ENCODE measurements around the gene BATF.

Gene BATF

GRCh38 chr14:75497191-75497590, 25.1 kb upstream of the BATF start:
- H3K27ac Mint-ChIP-seq: no peak overlapping the region
- TF ChIP-seq, protein P1, sequence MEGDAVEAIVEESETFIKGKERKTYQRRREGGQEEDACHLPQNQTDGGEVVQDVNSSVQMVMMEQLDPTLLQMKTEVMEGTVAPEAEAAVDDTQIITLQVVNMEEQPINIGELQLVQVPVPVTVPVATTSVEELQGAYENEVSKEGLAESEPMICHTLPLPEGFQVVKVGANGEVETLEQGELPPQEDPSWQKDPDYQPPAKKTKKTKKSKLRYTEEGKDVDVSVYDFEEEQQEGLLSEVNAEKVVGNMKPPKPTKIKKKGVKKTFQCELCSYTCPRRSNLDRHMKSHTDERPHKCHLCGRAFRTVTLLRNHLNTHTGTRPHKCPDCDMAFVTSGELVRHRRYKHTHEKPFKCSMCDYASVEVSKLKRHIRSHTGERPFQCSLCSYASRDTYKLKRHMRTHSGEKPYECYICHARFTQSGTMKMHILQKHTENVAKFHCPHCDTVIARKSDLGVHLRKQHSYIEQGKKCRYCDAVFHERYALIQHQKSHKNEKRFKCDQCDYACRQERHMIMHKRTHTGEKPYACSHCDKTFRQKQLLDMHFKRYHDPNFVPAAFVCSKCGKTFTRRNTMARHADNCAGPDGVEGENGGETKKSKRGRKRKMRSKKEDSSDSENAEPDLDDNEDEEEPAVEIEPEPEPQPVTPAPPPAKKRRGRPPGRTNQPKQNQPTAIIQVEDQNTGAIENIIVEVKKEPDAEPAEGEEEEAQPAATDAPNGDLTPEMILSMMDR (IDR thresholded peaks at IDR 0.05; ENCODE audit: unreplicated experiment in 3 of 3): no peak
- peaks cover 5% of the 10 kb centered on the region for H3K4me1 Mint-ChIP-seq
- no peaks in the 10 kb centered on the region for H3K27me3 Mint-ChIP-seq (ENCODE audit: low read depth)
- no peaks in the 10 kb centered on the region for H3K9me3 Mint-ChIP-seq
- no peaks in the 10 kb centered on the region for H3K36me3 Mint-ChIP-seq (ENCODE audit: low read depth)
- no peak overlapping the region for H3K4me3 Mint-ChIP-seq

- no peak overlapping the region for H3K4me3 Mint-ChIP-seq
- H3K27ac Mint-ChIP-seq: no peak overlapping the region
- H3K36me3 Mint-ChIP-seq (ENCODE audit: low read depth): no peaks in the 10 kb centered on the region
- H3K9me3 Mint-ChIP-seq: no peaks in the 10 kb centered on the region
- H3K27me3 Mint-ChIP-seq (ENCODE audit: low read depth): no peaks in the 10 kb centered on the region
- peaks cover 5% of the 10 kb centered on the region for H3K4me1 Mint-ChIP-seq
- TF ChIP-seq, protein P1 (IDR thresholded peaks at IDR 0.05; ENCODE audit: unreplicated experiment in 3 of 3): no peak
These were observed 24.6 kb upstream of the BATF start for GRCh38 chr14:75497701-75498100.

- Mint-ChIP-seq H3K27ac (no peak overlapping the region), H3K9me3 (no peaks in the 10 kb centered on the region), H3K4me1 (no peaks in the 10 kb centered on the region), H3K36me3 (ENCODE audit: low read depth) (no peaks in the 10 kb centered on the region), H3K27me3 (ENCODE audit: low read depth) (no peaks in the 10 kb centered on the region), H3K4me3 (no peak overlapping the region)
- TF ChIP-seq, protein P1 (IDR thresholded peaks at IDR 0.05; ENCODE audit: unreplicated experiment in 3 of 3): no peak
These were observed 23.0 kb upstream of the BATF start for GRCh38 chr14:75499084-75499875.

DNA sequence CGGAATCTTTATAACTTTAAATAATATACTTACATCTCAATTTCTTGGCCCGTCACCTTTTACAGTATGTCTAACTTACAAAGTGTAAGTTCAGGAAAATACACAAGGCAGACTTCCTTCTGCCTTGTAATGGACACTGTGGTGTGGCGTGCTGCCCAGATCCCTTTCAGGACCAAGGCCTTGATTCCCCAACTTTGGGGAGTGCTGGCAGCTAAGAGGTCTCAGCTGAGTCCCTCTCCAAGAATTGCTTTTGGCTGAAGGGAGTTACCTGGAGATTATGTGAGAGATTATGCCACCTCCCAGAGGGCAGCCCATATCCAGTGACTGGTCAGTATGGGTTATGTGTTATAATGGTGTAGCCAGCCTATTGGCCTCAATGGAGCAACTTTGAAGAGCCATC, 21.2 kb upstream of the BATF start:
- peaks cover 5% of the 10 kb centered on the region for H3K9me3 Mint-ChIP-seq
- H3K4me1 Mint-ChIP-seq: no peaks in the 10 kb centered on the region
- no peaks in the 10 kb centered on the region for H3K36me3 Mint-ChIP-seq (ENCODE audit: low read depth)
- no peak overlapping the region for H3K27ac Mint-ChIP-seq
- TF ChIP-seq, protein P1 (IDR thresholded peaks at IDR 0.05; ENCODE audit: unreplicated experiment in 3 of 3): no peak
- H3K4me3 Mint-ChIP-seq: no peak overlapping the region
- H3K27me3 Mint-ChIP-seq (ENCODE audit: low read depth): no peaks in the 10 kb centered on the region

- Mint-ChIP-seq H3K4me1 (no peaks in the 10 kb centered on the region), H3K27ac (no peak overlapping the region), H3K4me3 (no peak overlapping the region), H3K36me3 (ENCODE audit: low read depth) (no peaks in the 10 kb centered on the region), H3K9me3 (peaks cover 15% of the 10 kb centered on the region), H3K27me3 (ENCODE audit: low read depth) (no peaks in the 10 kb centered on the region)
- TF ChIP-seq, protein P1 (IDR thresholded peaks at IDR 0.05; ENCODE audit: unreplicated experiment in 3 of 3): no peak
These were observed 17.9 kb upstream of the BATF start for GRCh38 chr14:75504411-75504810.

DNA sequence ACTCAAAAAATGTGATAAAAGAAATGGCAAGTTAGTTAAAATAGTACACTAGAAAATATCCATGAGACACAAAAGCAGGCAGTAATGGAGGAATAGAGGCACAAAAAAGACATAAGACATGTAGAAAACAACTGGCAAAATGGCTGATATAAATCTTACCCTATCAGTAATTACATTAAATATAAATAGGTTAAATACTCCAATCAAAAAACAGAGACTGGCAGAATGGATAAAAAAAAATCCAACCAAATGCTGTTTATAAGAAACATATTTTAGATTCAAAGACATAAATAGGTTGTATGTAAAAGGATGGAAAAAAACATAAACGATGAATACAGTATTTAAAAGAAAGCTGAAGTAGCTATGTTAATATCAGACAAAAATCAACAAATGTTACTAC, 15.3 kb upstream of the BATF start:
- TF ChIP-seq, protein P1 (IDR thresholded peaks at IDR 0.05; ENCODE audit: unreplicated experiment in 3 of 3): no peak
- Mint-ChIP-seq H3K4me3 (no peak overlapping the region), H3K27me3 (ENCODE audit: low read depth) (no peaks in the 10 kb centered on the region), H3K27ac (no peak overlapping the region), H3K9me3 (peaks cover 25% of the 10 kb centered on the region), H3K36me3 (ENCODE audit: low read depth) (no peaks in the 10 kb centered on the region), H3K4me1 (no peaks in the 10 kb centered on the region)

Data from nephron (organoid).